GM12878 (cell line): Measurements from ENCODE around the gene GIMAP1.

Experiments used
- ATF7 ChIP-seq: fragments of 450-650 bp; IDR thresholded peaks from 2 replicates; pipeline ENCODE4 v1.6.1; 2016; ENCODE audit warnings: low read depth, mild to moderate bottlenecking
- BHLHE40 ChIP-seq, 2 experiments: fragments of 450-650 bp in 1 of 2; IDR thresholded peaks; 2 replicates each; pipeline ENCODE4 v1.6.1; 2011 to 2017; ENCODE audit warnings: low read depth in 2 of 2, borderline replicate concordance in 1 of 2, improper control_type of control experiment in 1 of 2, low read length in 1 of 2, mild to moderate bottlenecking in 1 of 2
- CTCF ChIP-seq, 3 experiments: IDR thresholded peaks in 2 of 3; conservative IDR thresholded peaks in 1 of 3; 2 replicates each; pipeline ENCODE4 v1.5.1; 2011; ENCODE audit warnings: low read depth in 3 of 3, low read length in 3 of 3, mild to moderate bottlenecking in 3 of 3, control low read depth in 2 of 3, moderate library complexity in 2 of 3, inconsistent platforms in 1 of 3, mixed read lengths in 1 of 3; ENCODE audit not compliant: control insufficient read depth in 2 of 3, insufficient read depth in 1 of 3; ENCODE audit errors: extremely low read depth in 1 of 3
- ELK1 ChIP-seq: IDR thresholded peaks from 2 replicates; pipeline ENCODE4 v1.6.1; 2012; ENCODE audit warnings: low read depth, low read length, improper control_type of control experiment
- EZH2 ChIP-seq: IDR thresholded peaks from 2 replicates; pipeline ENCODE4 v1.6.1; 2012; ENCODE audit warnings: low read depth, mild to moderate bottlenecking, control low read depth, inconsistent platforms, low read length, borderline replicate concordance; ENCODE audit not compliant: control insufficient read depth
- MYB ChIP-seq: fragments of 150-350 bp; IDR thresholded peaks from 2 replicates; pipeline ENCODE4 v1.6.1; 2014; ENCODE audit warnings: mild to moderate bottlenecking, low read depth, low read length, borderline replicate concordance
- NFYB ChIP-seq: IDR thresholded peaks from 2 replicates; pipeline ENCODE4 v1.6.1; 2011; ENCODE audit warnings: low read depth, mild to moderate bottlenecking, low read length, improper control_type of control experiment, moderate library complexity; ENCODE audit not compliant: insufficient read depth
- RAD21 ChIP-seq: IDR thresholded peaks from 2 replicates; pipeline ENCODE4 v1.6.1; 2011; ENCODE audit warnings: mild to moderate bottlenecking, low read depth, low read length, moderate library complexity; ENCODE audit not compliant: insufficient read depth
- SP1 ChIP-seq: IDR thresholded peaks from one replicate; pipeline ENCODE4 v1.6.1; 2011; ENCODE audit warnings: low read depth, low read length
- ZSCAN29 ChIP-seq: fragments of 450-650 bp; IDR thresholded peaks from 2 replicates; pipeline ENCODE4 v1.6.1; 2017; ENCODE audit warnings: mild to moderate bottlenecking, moderate library complexity
- TF ChIP-seq, protein P1 (sequence below): fragments of 450-650 bp; IDR thresholded peaks from 2 replicates; pipeline ENCODE4 v1.6.1; 2014; ENCODE audit warnings: mild to moderate bottlenecking
- TF ChIP-seq, protein P2 (sequence below): IDR thresholded peaks from 2 replicates; pipeline ENCODE4 v1.6.1; 2012; ENCODE audit warnings: mild to moderate bottlenecking, low read depth, low read length

DNA sequence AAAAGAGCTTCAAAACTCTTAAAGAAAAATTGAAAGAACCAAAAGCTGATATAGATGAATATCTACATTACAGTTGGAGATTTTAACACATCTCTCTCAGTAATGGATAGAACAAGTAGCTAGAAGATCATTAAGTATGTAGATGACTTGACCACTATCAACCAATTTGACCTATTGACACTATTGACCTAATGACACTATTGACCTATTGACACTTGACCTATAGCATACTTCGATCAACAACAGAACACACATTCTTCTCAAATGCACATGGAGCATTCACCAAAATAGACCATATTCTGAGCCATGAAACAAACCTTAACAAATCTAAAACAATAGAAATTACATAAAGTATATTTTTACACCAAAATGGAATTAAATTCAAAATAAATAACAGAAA, 43.1 kb downstream of the GIMAP1 start:
- no peak for TF ChIP-seq BHLHE40 (IDR thresholded peaks at IDR 0.05; ENCODE audit: borderline replicate concordance in 1 of 2, low read depth in 2 of 2, low read length in 1 of 2)
- TF ChIP-seq EZH2 = no peak
- TF ChIP-seq, protein P1, sequence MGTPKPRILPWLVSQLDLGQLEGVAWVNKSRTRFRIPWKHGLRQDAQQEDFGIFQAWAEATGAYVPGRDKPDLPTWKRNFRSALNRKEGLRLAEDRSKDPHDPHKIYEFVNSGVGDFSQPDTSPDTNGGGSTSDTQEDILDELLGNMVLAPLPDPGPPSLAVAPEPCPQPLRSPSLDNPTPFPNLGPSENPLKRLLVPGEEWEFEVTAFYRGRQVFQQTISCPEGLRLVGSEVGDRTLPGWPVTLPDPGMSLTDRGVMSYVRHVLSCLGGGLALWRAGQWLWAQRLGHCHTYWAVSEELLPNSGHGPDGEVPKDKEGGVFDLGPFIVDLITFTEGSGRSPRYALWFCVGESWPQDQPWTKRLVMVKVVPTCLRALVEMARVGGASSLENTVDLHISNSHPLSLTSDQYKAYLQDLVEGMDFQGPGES = no peak
- no peak for TF ChIP-seq CTCF (IDR thresholded peaks at IDR 0.05 in 2 of 3, conservative IDR thresholded peaks at IDR 0.05 in 1 of 3; ENCODE audit: control insufficient read depth in 2 of 3, extremely low read depth in 1 of 3, insufficient read depth in 1 of 3, low read depth in 3 of 3, low read length in 3 of 3)
- TF ChIP-seq ATF7 = no peak
- TF ChIP-seq MYB = no peak
- no peak for TF ChIP-seq ELK1
- TF ChIP-seq SP1 = no peak
- no peak for TF ChIP-seq NFYB
- TF ChIP-seq, protein P2, sequence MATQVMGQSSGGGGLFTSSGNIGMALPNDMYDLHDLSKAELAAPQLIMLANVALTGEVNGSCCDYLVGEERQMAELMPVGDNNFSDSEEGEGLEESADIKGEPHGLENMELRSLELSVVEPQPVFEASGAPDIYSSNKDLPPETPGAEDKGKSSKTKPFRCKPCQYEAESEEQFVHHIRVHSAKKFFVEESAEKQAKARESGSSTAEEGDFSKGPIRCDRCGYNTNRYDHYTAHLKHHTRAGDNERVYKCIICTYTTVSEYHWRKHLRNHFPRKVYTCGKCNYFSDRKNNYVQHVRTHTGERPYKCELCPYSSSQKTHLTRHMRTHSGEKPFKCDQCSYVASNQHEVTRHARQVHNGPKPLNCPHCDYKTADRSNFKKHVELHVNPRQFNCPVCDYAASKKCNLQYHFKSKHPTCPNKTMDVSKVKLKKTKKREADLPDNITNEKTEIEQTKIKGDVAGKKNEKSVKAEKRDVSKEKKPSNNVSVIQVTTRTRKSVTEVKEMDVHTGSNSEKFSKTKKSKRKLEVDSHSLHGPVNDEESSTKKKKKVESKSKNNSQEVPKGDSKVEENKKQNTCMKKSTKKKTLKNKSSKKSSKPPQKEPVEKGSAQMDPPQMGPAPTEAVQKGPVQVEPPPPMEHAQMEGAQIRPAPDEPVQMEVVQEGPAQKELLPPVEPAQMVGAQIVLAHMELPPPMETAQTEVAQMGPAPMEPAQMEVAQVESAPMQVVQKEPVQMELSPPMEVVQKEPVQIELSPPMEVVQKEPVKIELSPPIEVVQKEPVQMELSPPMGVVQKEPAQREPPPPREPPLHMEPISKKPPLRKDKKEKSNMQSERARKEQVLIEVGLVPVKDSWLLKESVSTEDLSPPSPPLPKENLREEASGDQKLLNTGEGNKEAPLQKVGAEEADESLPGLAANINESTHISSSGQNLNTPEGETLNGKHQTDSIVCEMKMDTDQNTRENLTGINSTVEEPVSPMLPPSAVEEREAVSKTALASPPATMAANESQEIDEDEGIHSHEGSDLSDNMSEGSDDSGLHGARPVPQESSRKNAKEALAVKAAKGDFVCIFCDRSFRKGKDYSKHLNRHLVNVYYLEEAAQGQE = no peak
- no peak for TF ChIP-seq RAD21
- no peak for TF ChIP-seq ZSCAN29
